Measurements from ENCODE around the gene TP53.

GRCh38 chr17:7626307-7626706 lies 61.0 kb downstream of the TP53 start:
- TF ChIP-seq, protein P1, sequence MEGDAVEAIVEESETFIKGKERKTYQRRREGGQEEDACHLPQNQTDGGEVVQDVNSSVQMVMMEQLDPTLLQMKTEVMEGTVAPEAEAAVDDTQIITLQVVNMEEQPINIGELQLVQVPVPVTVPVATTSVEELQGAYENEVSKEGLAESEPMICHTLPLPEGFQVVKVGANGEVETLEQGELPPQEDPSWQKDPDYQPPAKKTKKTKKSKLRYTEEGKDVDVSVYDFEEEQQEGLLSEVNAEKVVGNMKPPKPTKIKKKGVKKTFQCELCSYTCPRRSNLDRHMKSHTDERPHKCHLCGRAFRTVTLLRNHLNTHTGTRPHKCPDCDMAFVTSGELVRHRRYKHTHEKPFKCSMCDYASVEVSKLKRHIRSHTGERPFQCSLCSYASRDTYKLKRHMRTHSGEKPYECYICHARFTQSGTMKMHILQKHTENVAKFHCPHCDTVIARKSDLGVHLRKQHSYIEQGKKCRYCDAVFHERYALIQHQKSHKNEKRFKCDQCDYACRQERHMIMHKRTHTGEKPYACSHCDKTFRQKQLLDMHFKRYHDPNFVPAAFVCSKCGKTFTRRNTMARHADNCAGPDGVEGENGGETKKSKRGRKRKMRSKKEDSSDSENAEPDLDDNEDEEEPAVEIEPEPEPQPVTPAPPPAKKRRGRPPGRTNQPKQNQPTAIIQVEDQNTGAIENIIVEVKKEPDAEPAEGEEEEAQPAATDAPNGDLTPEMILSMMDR (IDR thresholded peaks at IDR 0.05; ENCODE audit: poor library complexity, severe bottlenecking): no peak
- TF ChIP-seq REST (IDR thresholded peaks at IDR 0.05; ENCODE audit: borderline replicate concordance) (no peak), EZH2 (IDR thresholded peaks at IDR 0.05; ENCODE audit: borderline replicate concordance, insufficient read depth, low read length, poor library complexity, severe bottlenecking) (no peak), MXI1 (conservative IDR thresholded peaks at IDR 0.05; ENCODE audit: poor library complexity, severe bottlenecking) (no peak)

Measured in neural cell (in vitro differentiated cells).